Prostate gland (tissue), 2 donors: ENCODE results near the gene PRPH.
A peak's percentile ranks its signal among the peaks of the same experiment; 100 is the strongest.

ENCODE experiments used
- POLR2A ChIP-seq: fragments of 450-650 bp; IDR thresholded peaks from one replicate; pipeline ENCODE4 v1.6.1; 2016; ENCODE audit warnings: antibody characterized with exemption, mild to moderate bottlenecking
- TF ChIP-seq, protein P1 (sequence below), 4 experiments: fragments of 200-600 bp in 2 of 4; fragments of 450-650 bp in 2 of 4; sonication (generic) in 2 of 4; IDR thresholded peaks; 1 replicate in 3 of 4; 2 replicates in 1 of 4; pipeline ENCODE4 v1.5.1; 2016 to 2019; ENCODE audit warnings: antibody characterized with exemption in 4 of 4, mild to moderate bottlenecking in 2 of 4, moderate library complexity in 2 of 4

- TF ChIP-seq, protein P1, sequence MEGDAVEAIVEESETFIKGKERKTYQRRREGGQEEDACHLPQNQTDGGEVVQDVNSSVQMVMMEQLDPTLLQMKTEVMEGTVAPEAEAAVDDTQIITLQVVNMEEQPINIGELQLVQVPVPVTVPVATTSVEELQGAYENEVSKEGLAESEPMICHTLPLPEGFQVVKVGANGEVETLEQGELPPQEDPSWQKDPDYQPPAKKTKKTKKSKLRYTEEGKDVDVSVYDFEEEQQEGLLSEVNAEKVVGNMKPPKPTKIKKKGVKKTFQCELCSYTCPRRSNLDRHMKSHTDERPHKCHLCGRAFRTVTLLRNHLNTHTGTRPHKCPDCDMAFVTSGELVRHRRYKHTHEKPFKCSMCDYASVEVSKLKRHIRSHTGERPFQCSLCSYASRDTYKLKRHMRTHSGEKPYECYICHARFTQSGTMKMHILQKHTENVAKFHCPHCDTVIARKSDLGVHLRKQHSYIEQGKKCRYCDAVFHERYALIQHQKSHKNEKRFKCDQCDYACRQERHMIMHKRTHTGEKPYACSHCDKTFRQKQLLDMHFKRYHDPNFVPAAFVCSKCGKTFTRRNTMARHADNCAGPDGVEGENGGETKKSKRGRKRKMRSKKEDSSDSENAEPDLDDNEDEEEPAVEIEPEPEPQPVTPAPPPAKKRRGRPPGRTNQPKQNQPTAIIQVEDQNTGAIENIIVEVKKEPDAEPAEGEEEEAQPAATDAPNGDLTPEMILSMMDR (IDR thresholded peaks at IDR 0.05): peak; percentile 81 to 90 (median 84)
- TF ChIP-seq POLR2A: no peak
Measured at GRCh38 chr12:49347311-49348193, 52.6 kb downstream of the PRPH start.
